ENCODE results near the gene L3MBTL4.

DNA sequence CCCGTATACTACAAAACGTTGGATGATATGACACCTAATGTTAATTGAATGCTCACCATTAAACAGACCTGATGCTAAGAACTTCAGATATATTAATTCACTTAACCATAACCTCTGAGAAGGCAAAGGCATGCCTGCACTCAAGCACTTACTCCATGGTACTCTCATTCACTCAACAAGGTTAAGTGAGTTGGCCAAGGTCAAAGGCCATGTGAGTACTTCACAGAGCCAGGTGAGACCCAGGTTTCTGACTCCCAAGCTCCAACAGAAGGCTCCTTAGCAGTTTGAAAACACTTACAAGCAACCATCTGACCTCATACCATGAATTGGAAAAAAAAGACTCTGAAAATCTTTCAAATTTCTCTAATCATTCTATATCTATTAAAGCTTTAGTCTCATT is 198.8 kb downstream of the L3MBTL4 start:
- no peak for TF ChIP-seq NRF1 (conservative IDR thresholded peaks at IDR 0.05; ENCODE audit: low read depth, low read length)
- no peak for TF ChIP-seq RELA (IDR thresholded peaks at IDR 0.05; ENCODE audit: borderline replicate concordance, partially characterized antibody)
- TF ChIP-seq FOXM1 (IDR thresholded peaks at IDR 0.05; ENCODE audit: low read depth, low read length): no peak
- no peak for TF ChIP-seq RB1 (IDR thresholded peaks at IDR 0.05; ENCODE audit: borderline replicate concordance)
- TF ChIP-seq MTA2 (IDR thresholded peaks at IDR 0.05; ENCODE audit: low read depth): no peak
- TF ChIP-seq POLR2A (IDR thresholded peaks at IDR 0.05; ENCODE audit: low read depth, low read length): no peak
- TF ChIP-seq CHD2 (IDR thresholded peaks at IDR 0.05; ENCODE audit: borderline replicate concordance, low read depth, low read length): no peak
- TF ChIP-seq MXI1 (IDR thresholded peaks at IDR 0.05; ENCODE audit: low read depth, low read length): no peak
- TF ChIP-seq, protein P1, sequence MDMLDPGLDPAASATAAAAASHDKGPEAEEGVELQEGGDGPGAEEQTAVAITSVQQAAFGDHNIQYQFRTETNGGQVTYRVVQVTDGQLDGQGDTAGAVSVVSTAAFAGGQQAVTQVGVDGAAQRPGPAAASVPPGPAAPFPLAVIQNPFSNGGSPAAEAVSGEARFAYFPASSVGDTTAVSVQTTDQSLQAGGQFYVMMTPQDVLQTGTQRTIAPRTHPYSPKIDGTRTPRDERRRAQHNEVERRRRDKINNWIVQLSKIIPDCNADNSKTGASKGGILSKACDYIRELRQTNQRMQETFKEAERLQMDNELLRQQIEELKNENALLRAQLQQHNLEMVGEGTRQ (IDR thresholded peaks at IDR 0.05; ENCODE audit: borderline replicate concordance, low read depth, low read length): no peak
- no peak for TF ChIP-seq YY1 (IDR thresholded peaks at IDR 0.05; ENCODE audit: low read depth, low read length)
- TF ChIP-seq EZH2 (IDR thresholded peaks at IDR 0.05; ENCODE audit: borderline replicate concordance, control insufficient read depth, low read depth, low read length): no peak
- TF ChIP-seq, protein P2, sequence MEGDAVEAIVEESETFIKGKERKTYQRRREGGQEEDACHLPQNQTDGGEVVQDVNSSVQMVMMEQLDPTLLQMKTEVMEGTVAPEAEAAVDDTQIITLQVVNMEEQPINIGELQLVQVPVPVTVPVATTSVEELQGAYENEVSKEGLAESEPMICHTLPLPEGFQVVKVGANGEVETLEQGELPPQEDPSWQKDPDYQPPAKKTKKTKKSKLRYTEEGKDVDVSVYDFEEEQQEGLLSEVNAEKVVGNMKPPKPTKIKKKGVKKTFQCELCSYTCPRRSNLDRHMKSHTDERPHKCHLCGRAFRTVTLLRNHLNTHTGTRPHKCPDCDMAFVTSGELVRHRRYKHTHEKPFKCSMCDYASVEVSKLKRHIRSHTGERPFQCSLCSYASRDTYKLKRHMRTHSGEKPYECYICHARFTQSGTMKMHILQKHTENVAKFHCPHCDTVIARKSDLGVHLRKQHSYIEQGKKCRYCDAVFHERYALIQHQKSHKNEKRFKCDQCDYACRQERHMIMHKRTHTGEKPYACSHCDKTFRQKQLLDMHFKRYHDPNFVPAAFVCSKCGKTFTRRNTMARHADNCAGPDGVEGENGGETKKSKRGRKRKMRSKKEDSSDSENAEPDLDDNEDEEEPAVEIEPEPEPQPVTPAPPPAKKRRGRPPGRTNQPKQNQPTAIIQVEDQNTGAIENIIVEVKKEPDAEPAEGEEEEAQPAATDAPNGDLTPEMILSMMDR (IDR thresholded peaks at IDR 0.05 in 2 of 3, conservative IDR thresholded peaks at IDR 0.05 in 1 of 3; ENCODE audit: control insufficient read depth in 2 of 3, extremely low read depth in 1 of 3, insufficient read depth in 1 of 3, low read depth in 3 of 3, low read length in 3 of 3): no peak
